Prostate gland (tissue), 2 donors: Measurements from ENCODE around the gene SLC1A7. TPM values are rescaled to one million over a fixed set of nuclear protein-coding genes. Genes with fewer than 3 reads are reported as not detected.

Source experiments
- DNase-seq: peaks from one replicate; pipeline ENCODE4 v3.0.0-alpha.2; 2019; ENCODE audit warnings: low spot score
- H3K27ac ChIP-seq, 2 donors: fragments of 200-600 bp; sonication (generic); 2 replicates each; pipeline ENCODE4 v1.5.1; 2017 to 2019
- H3K27me3 ChIP-seq: fragments of 200-600 bp; sonication (generic); replicated peaks from 2 replicates; pipeline ENCODE4 v1.5.1; 2019; ENCODE audit not compliant: insufficient read depth
- H3K36me3 ChIP-seq, 2 donors: fragments of 200-600 bp; sonication (generic); 1 replicate in 1 of 2; 2 replicates in 1 of 2; pipeline versions ENCODE4 v1.5.1 to v1.8.1; 2017 to 2019
- H3K4me1 ChIP-seq: fragments of 200-600 bp; sonication (generic); replicated peaks from 2 replicates; pipeline ENCODE4 v1.5.1; 2019
- H3K4me3 ChIP-seq, 2 donors: fragments of 200-600 bp; sonication (generic); 2 replicates each; pipeline ENCODE4 v1.5.1; 2017 to 2019
- H3K9me3 ChIP-seq: fragments of 200-600 bp; sonication (generic); 2 replicates; pipeline ENCODE4 v1.5.1; 2017
- CTCF ChIP-seq, 4 experiments: fragments of 200-600 bp in 2 of 4; fragments of 450-650 bp in 2 of 4; sonication (generic) in 2 of 4; IDR thresholded peaks; 1 replicate in 3 of 4; 2 replicates in 1 of 4; pipeline ENCODE4 v1.5.1; 2016 to 2019; ENCODE audit warnings: antibody characterized with exemption in 4 of 4, mild to moderate bottlenecking in 2 of 4, moderate library complexity in 2 of 4
- POLR2A ChIP-seq: fragments of 450-650 bp; IDR thresholded peaks from one replicate; pipeline ENCODE4 v1.6.1; 2016; ENCODE audit warnings: antibody characterized with exemption, mild to moderate bottlenecking
- POLR2AphosphoS5 ChIP-seq: sonication (generic); formaldehyde crosslinking; IDR thresholded peaks from one replicate; pipeline ENCODE4 v1.6.1; 2017; ENCODE audit warnings: antibody characterized with exemption
- WGBS: methylation state at CpG from one replicate; pipeline ENCODE4 v1.1.5; 2018; 5-methylcytosine and 5-hydroxymethylcytosine counted together
- intact Hi-C: fragments of 100-400 bp; cut with DNase I; formaldehyde crosslinking; loops from one replicate; pipeline ENCODE4 v1.14.2; 2022
- total RNA-seq, 2 donors: library from RNA; depleted of rRNA; stranded (reverse); fragments of >200 nt; gene quantifications; one replicate each; pipeline ENCODE4 v1.1.0, GENCODE V29; 2016

The SLC1A7 gene
- total RNA-seq, 2 donors from 2014 or later, result 1.8 TPM; not detected in 1

- peak; percentile 10 for TF ChIP-seq POLR2AphosphoS5
- TF ChIP-seq CTCF (IDR thresholded peaks at IDR 0.05), result no peak
- Histone ChIP-seq H3K36me3 (no peaks in the 10 kb centered on the region), H3K27ac (no peak overlapping the region), H3K4me1 (no peaks in the 10 kb centered on the region), H3K27me3 (no peaks in the 10 kb centered on the region), H3K4me3 (no peak overlapping the region), H3K9me3 (no peaks in the 10 kb centered on the region)
- intact Hi-C loops, result no loop called here
- no peak for DNase-seq
- WGBS, result 46% methylated on average over 24 of the region's 24 CpGs
Measured at GRCh38 chr1:53145942-53146708, 3.7 kb upstream of the SLC1A7 start.

GRCh38 chr1:53145619-53145941, 3.1 kb upstream of the SLC1A7 start:
- WGBS, result 47% methylated on average over 5 of the region's 5 CpGs
- no peak overlapping the region for H3K27ac ChIP-seq
- TF ChIP-seq POLR2AphosphoS5 (no peak), POLR2A (no peak), CTCF (IDR thresholded peaks at IDR 0.05) (no peak)
- no peaks in the 10 kb centered on the region for H3K9me3 ChIP-seq
- H3K36me3 ChIP-seq, result no peaks in the 10 kb centered on the region
- H3K4me3 ChIP-seq, result no peak overlapping the region
- H3K27me3 ChIP-seq, result no peaks in the 10 kb centered on the region
- intact Hi-C loops, result no loop called here
- no peak for DNase-seq
- H3K4me1 ChIP-seq, result no peaks in the 10 kb centered on the region

GRCh38 chr1:53145051-53145600, 2.7 kb upstream of the SLC1A7 start:
- TF ChIP-seq POLR2AphosphoS5, result no peak
- no peak for TF ChIP-seq CTCF (IDR thresholded peaks at IDR 0.05)
- no peak for TF ChIP-seq POLR2A
- Histone ChIP-seq H3K27me3 (no peaks in the 10 kb centered on the region), H3K4me1 (no peaks in the 10 kb centered on the region), H3K27ac (no peak overlapping the region), H3K4me3 (no peak overlapping the region), H3K9me3 (no peaks in the 10 kb centered on the region), H3K36me3 (no peaks in the 10 kb centered on the region)
- DNase-seq, result no peak
- intact Hi-C loops, result no loop called here
- WGBS, result 89% methylated on average over 11 of the region's 11 CpGs

- 75% methylated on average over 3 of the region's 3 CpGs for WGBS
- Histone ChIP-seq H3K27me3 (no peaks in the 10 kb centered on the region), H3K36me3 (no peaks in the 10 kb centered on the region), H3K27ac (no peak overlapping the region), H3K9me3 (no peaks in the 10 kb centered on the region), H3K4me3 (no peak overlapping the region), H3K4me1 (no peaks in the 10 kb centered on the region)
- TF ChIP-seq CTCF (IDR thresholded peaks at IDR 0.05) (no peak), POLR2AphosphoS5 (no peak), POLR2A (no peak)
- no peak for DNase-seq
- intact Hi-C loops, result no loop called here
Measured at GRCh38 chr1:53144201-53144600, 1.8 kb upstream of the SLC1A7 start.

- no peaks in the 10 kb centered on the region for H3K4me1 ChIP-seq
- 82% methylated on average over 4 of the region's 4 CpGs for WGBS
Measured at GRCh38 chr1:53143527-53143926, 1.1 kb upstream of the SLC1A7 start.

More at GRCh38 chr1:53143527-53143926, 1.1 kb upstream of the SLC1A7 start:
- Histone ChIP-seq H3K36me3 (no peaks in the 10 kb centered on the region), H3K4me3 (no peak overlapping the region), H3K9me3 (no peaks in the 10 kb centered on the region), H3K27ac (no peak overlapping the region), H3K27me3 (no peaks in the 10 kb centered on the region)
- intact Hi-C loops, result no loop called here
- no peak for TF ChIP-seq POLR2A
- no peak for TF ChIP-seq POLR2AphosphoS5
- no peak for TF ChIP-seq CTCF (IDR thresholded peaks at IDR 0.05)
- no peak for DNase-seq
